Glomerular visceral epithelial cell (primary cell): Measurements from ENCODE around the gene DOLPP1.

Source experiments
- DNase-seq: peaks from one replicate; pipeline ENCODE4 v3.0.0-alpha.2; 2016; ENCODE audit errors: extremely low spot score

DOLPP1 gene

GRCh38 chr9:129139233-129139992 lies 58.5 kb downstream of the DOLPP1 start:
- DNase-seq: peak; percentile 81

- DNase-seq: peak; percentile 99
Observed at GRCh38 chr9:129139993-129140396, 59.1 kb downstream of the DOLPP1 start.
